AG04450 (cell line): Measurements from ENCODE around the gene NAV1. TPM values are rescaled to one million over a fixed set of nuclear protein-coding genes. Genes with fewer than 3 reads are reported as not detected.
"Not testable (repeated sequence)": the region's sequence is repeated elsewhere in the genome, so short reads cannot be mapped to it uniquely, and the experiment has no call there.

Experiments used
- CTCF ChIA-PET: fragments of 300-600, 350-600 bp; formaldehyde crosslinking; extraction: SDS; loops from one replicate; lab custom pipeline; 2022; ENCODE audit warnings: antibody characterized with exemption, inconsistent platforms; lab: Charles Lee
- POLR2A ChIA-PET: fragments of 350-600 bp; formaldehyde crosslinking; extraction: SDS; loops from one replicate; lab custom pipeline; 2021; ENCODE audit warnings: antibody characterized with exemption, inconsistent platforms; lab: Yijun Ruan, JAX
- DNase-seq: peaks from one replicate; pipeline ENCODE4 v3.0.0-alpha.2; 2011; ENCODE audit warnings: low read depth, low spot score
- H3K27ac ChIP-seq: one replicate; pipeline ENCODE4 v1.5.1; 2012; ENCODE audit warnings: low read depth, low read length, control low read depth
- H3K27me3 ChIP-seq: one replicate; pipeline ENCODE4 v1.6.0; 2012; ENCODE audit warnings: low read length; ENCODE audit not compliant: control insufficient read depth, insufficient read depth
- H3K4me3 ChIP-seq: 2 replicates; pipeline ENCODE4 v1.5.1; 2011; ENCODE audit warnings: mild to moderate bottlenecking, low read depth, low read length, control low read depth
- H3K9me3 ChIP-seq: 2 replicates; pipeline ENCODE4 v1.5.1; 2012; ENCODE audit warnings: low read length; ENCODE audit not compliant: control insufficient read depth, insufficient read depth
- polyA plus RNA-seq: library from polyadenylated mRNA; depleted of rRNA; stranded (reverse); fragments of >200 nt; gene quantifications from 2 replicates; pipeline ENCODE4 v1.2.3, GENCODE V29; 2011
- TF ChIP-seq, protein P1 (sequence below): IDR thresholded peaks from 2 replicates; pipeline ENCODE4 v1.5.1; 2011; ENCODE audit warnings: low read depth, low read length, control low read depth, inconsistent platforms

Gene NAV1
- polyA plus RNA-seq, 1 experiment = 17.5 TPM

- ChIA-PET POLR2A (no interaction called here), CTCF (interaction anchor here (0.6 to 1.6 kb wide), 5 partner anchors 9 to 231 kb away, joined by 3 to 4 read pairs (median 3); no protein-coding TSS in a partner anchor)
These were observed 35.0 kb downstream of the NAV1 start for GRCh38 chr1:201573923-201574322.

GRCh38 chr1:201575912-201576311, 37.0 kb downstream of the NAV1 start:
- no peak for DNase-seq
- Histone ChIP-seq H3K27me3 (no peaks in the 10 kb centered on the region), H3K4me3 (no peak overlapping the region), H3K9me3 (no peaks in the 10 kb centered on the region; the same call in 1 of the 2 replicates), H3K27ac (no peak overlapping the region)
- TF ChIP-seq, protein P1, sequence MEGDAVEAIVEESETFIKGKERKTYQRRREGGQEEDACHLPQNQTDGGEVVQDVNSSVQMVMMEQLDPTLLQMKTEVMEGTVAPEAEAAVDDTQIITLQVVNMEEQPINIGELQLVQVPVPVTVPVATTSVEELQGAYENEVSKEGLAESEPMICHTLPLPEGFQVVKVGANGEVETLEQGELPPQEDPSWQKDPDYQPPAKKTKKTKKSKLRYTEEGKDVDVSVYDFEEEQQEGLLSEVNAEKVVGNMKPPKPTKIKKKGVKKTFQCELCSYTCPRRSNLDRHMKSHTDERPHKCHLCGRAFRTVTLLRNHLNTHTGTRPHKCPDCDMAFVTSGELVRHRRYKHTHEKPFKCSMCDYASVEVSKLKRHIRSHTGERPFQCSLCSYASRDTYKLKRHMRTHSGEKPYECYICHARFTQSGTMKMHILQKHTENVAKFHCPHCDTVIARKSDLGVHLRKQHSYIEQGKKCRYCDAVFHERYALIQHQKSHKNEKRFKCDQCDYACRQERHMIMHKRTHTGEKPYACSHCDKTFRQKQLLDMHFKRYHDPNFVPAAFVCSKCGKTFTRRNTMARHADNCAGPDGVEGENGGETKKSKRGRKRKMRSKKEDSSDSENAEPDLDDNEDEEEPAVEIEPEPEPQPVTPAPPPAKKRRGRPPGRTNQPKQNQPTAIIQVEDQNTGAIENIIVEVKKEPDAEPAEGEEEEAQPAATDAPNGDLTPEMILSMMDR = no peak
- ChIA-PET POLR2A (no interaction called here), CTCF (no interaction called here)

More at GRCh38 chr1:201573923-201574322, 35.0 kb downstream of the NAV1 start:
- no peaks in the 10 kb centered on the region for H3K27me3 ChIP-seq
- no peak for DNase-seq
- H3K9me3 ChIP-seq = no peaks in the 10 kb centered on the region; the same call in 1 of the 2 replicates
- no peak overlapping the region for H3K27ac ChIP-seq
- TF ChIP-seq, protein P1 = no peak
- H3K4me3 ChIP-seq = no peak overlapping the region

DNA sequence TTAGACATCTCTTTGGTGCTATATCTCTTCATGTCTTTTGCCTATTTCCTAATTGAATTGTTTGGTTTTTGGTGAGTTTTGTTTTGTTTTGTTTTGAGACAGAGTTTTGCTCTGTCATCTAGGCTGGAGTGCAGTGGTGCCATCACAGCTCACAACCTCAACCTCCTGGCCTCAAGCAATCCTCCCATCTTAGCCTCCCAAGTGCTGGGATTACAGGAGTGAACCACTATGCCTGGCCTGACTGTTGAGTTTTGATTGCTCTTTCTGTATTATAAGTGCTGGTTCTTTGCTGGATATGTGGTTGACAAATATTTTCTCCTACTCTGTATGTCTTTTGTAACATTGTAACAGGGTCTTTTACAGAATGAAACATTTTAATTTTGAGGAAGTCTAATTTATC, 38.0 kb downstream of the NAV1 start:
- no peak for DNase-seq
- Histone ChIP-seq H3K4me3 (no peak overlapping the region), H3K27ac (no peak overlapping the region), H3K9me3 (no peaks in the 10 kb centered on the region; the same call in 1 of the 2 replicates), H3K27me3 (no peaks in the 10 kb centered on the region)
- CTCF ChIA-PET = interaction anchor here (0.7 kb wide), 1 partner anchor 127 kb away, joined by 3 read pairs; no protein-coding TSS in a partner anchor
- POLR2A ChIA-PET = no interaction called here
- TF ChIP-seq, protein P1 = no peak

DNA sequence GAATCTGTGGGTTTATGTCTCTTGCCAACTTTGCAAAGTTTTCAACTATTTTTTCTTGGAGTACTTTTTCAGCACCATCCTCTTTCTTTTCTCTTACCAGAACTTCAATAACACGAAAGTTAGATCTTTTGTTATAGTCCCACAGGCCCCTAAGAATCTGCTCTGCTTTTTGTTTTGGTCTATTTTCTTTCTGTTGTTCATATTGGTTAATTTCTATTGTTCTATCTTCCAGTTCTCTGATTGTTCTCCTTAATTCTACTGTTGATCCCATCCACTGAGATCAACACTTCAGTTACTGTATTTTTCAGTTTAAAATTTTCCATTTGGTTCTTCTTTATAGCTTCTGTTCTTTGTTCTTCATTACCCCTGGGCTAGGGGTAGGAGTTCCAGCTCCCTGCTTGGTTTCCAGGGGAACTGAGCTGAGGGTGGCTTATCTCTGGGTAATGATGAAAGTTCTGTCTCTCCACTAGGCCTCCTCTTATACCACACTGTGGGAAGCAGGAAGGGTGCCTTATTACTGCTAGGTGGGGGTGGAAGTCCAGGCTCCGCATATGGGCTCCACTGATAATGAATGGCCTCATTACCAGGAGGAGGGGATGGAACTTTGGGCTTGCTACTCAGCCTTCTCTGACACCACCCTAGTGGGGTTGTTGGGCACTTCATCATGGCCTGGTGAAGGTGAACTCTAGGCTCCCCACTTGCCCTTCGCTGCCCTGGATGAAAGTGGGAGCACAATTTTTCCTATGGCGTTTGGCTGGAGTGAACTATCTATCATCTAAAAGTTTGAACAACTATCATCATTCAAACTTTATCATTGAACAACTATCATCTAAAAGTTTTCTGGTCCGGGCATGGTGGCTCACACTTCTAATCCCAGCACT, 39.3 kb downstream of the NAV1 start:
- Histone ChIP-seq H3K9me3 (no peaks in the 10 kb centered on the region; the same call in 1 of the 2 replicates), H3K27ac (no peak overlapping the region), H3K4me3 (no peak overlapping the region), H3K27me3 (no peaks in the 10 kb centered on the region)
- CTCF ChIA-PET = no interaction called here
- TF ChIP-seq, protein P1 = no peak
- POLR2A ChIA-PET = no interaction called here
- DNase-seq = no peak

- H3K27me3 ChIP-seq, H3K4me3 ChIP-seq, H3K9me3 ChIP-seq, DNase-seq, H3K27ac ChIP-seq: not testable (repeated sequence)
- ChIA-PET POLR2A (interaction anchor here (0.8 to 3.5 kb wide), 3 partner anchors 19 to 67 kb away, joined by 3 to 19 read pairs (median 8); no protein-coding TSS in a partner anchor), CTCF (interaction anchor here (1.0 to 1.8 kb wide), 4 partner anchors 16 to 212 kb away, joined by 3 to 7 read pairs (median 4); no protein-coding TSS in a partner anchor)
These were observed 42.4 kb downstream of the NAV1 start for GRCh38 chr1:201581371-201581770.
